AG04450 (cell line): ENCODE results near the gene EIF2B4. TPM values are rescaled to one million over a fixed set of nuclear protein-coding genes. Genes with fewer than 3 reads are reported as not detected.

Experiments used
- CTCF ChIA-PET: fragments of 300-600, 350-600 bp; formaldehyde crosslinking; extraction: SDS; loops from one replicate; lab custom pipeline; 2022; ENCODE audit warnings: antibody characterized with exemption, inconsistent platforms; lab: Charles Lee
- POLR2A ChIA-PET: fragments of 350-600 bp; formaldehyde crosslinking; extraction: SDS; loops from one replicate; lab custom pipeline; 2021; ENCODE audit warnings: antibody characterized with exemption, inconsistent platforms; lab: Yijun Ruan, JAX
- DNase-seq: peaks from one replicate; pipeline ENCODE4 v3.0.0-alpha.2; 2011; ENCODE audit warnings: low read depth, low spot score
- H3K27ac ChIP-seq: one replicate; pipeline ENCODE4 v1.5.1; 2012; ENCODE audit warnings: low read depth, low read length, control low read depth
- H3K27me3 ChIP-seq: one replicate; pipeline ENCODE4 v1.6.0; 2012; ENCODE audit warnings: low read length; ENCODE audit not compliant: control insufficient read depth, insufficient read depth
- H3K4me3 ChIP-seq: 2 replicates; pipeline ENCODE4 v1.5.1; 2011; ENCODE audit warnings: mild to moderate bottlenecking, low read depth, low read length, control low read depth
- H3K9me3 ChIP-seq: 2 replicates; pipeline ENCODE4 v1.5.1; 2012; ENCODE audit warnings: low read length; ENCODE audit not compliant: control insufficient read depth, insufficient read depth
- polyA plus RNA-seq: library from polyadenylated mRNA; depleted of rRNA; stranded (reverse); fragments of >200 nt; gene quantifications from 2 replicates; pipeline ENCODE4 v1.2.3, GENCODE V29; 2011
- TF ChIP-seq, protein P1 (sequence below): IDR thresholded peaks from 2 replicates; pipeline ENCODE4 v1.5.1; 2011; ENCODE audit warnings: low read depth, low read length, control low read depth, inconsistent platforms

Gene EIF2B4
- polyA plus RNA-seq, 1 experiment, result 43.0 TPM

- Histone ChIP-seq H3K9me3 (no peaks in the 10 kb centered on the region; the same call in 1 of the 2 replicates), H3K4me3 (no peak overlapping the region), H3K27ac (no peak overlapping the region), H3K27me3 (no peaks in the 10 kb centered on the region)
- ChIA-PET POLR2A (no interaction called here), CTCF (no interaction called here)
- no peak for DNase-seq
- TF ChIP-seq, protein P1, sequence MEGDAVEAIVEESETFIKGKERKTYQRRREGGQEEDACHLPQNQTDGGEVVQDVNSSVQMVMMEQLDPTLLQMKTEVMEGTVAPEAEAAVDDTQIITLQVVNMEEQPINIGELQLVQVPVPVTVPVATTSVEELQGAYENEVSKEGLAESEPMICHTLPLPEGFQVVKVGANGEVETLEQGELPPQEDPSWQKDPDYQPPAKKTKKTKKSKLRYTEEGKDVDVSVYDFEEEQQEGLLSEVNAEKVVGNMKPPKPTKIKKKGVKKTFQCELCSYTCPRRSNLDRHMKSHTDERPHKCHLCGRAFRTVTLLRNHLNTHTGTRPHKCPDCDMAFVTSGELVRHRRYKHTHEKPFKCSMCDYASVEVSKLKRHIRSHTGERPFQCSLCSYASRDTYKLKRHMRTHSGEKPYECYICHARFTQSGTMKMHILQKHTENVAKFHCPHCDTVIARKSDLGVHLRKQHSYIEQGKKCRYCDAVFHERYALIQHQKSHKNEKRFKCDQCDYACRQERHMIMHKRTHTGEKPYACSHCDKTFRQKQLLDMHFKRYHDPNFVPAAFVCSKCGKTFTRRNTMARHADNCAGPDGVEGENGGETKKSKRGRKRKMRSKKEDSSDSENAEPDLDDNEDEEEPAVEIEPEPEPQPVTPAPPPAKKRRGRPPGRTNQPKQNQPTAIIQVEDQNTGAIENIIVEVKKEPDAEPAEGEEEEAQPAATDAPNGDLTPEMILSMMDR, result no peak
These were observed 3.4 kb upstream of the EIF2B4 start for GRCh38 chr2:27373567-27373966.

DNA sequence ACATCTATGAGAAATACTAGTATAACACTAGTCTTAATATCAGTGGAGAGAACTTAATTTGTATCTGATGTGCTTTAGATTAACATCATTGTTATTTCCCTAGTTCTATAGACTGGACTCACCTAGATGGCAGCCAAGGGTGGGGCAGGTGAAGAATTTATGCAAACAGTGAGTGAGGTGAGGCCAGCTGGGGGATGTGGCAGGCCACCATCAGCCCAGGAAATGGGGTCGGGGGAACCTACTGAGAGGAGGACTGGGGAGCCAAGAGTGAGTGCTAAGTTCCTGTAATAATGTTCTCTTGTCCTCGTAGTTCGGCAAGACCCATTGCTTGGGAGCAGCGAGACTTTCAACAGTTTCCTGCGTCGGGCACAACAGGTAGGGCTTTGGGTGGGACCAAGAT lies 2.8 kb upstream of the EIF2B4 start:
- Histone ChIP-seq H3K27ac (no peak overlapping the region), H3K27me3 (no peaks in the 10 kb centered on the region), H3K9me3 (no peaks in the 10 kb centered on the region; the same call in 1 of the 2 replicates), H3K4me3 (no peak overlapping the region)
- no peak for DNase-seq
- POLR2A ChIA-PET, result no interaction called here
- TF ChIP-seq, protein P1, result no peak
- CTCF ChIA-PET, result interaction anchor here (1.3 kb wide), 1 partner anchor 310 kb away, joined by 5 read pairs; no protein-coding TSS in a partner anchor

- Histone ChIP-seq H3K9me3 (no peaks in the 10 kb centered on the region; the same call in 1 of the 2 replicates), H3K4me3 (peak overlapping the region; percentile 96), H3K27ac (peak overlapping the region; percentile 69), H3K27me3 (no peaks in the 10 kb centered on the region)
- POLR2A ChIA-PET, result interaction anchor here (0.7 to 3.9 kb wide), 3 partner anchors 9 to 57 kb away, joined by 3 to 35 read pairs (median 34); partner anchors contain the start of genes GTF3C2, NRBP1 and ZNF513
- CTCF ChIA-PET, result interaction anchor here (1.1 to 3.8 kb wide), 2 partner anchors 8 to 9 kb away, joined by 6 to 10 read pairs; partner anchors contain the start of gene ZNF513
- TF ChIP-seq, protein P1, result no peak
- DNase-seq, result no peak
These were observed 880 bp upstream of the EIF2B4 start for GRCh38 chr2:27370816-27371620.

DNA sequence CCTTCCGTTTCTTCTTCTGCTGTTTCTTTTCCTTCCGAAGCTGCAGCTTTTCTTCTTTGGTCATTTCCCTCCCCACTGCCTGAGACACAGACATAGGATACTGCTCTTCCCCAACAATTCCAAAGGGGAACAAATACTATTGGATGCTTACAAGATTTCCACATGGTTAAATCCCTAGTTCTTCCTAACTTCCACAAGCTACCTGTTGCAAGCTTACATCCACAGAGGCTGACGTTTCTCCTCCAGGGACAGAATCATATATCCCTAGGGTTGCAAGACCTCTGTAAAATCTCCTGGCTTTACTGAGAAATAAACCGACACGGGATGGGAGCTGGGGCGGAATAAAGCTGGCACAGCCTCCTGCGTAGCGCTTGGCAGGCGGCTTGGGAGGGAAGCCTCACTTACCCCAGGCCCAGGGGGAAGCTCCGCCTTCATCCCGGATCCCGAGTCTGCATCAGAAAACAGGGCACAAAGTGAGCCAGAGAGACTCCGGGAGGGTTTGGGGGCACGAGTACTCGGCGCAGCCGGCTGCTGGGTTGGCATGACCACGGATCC lies 590 bp downstream of the EIF2B4 start:
- POLR2A ChIA-PET, result interaction anchor here (0.7 to 3.9 kb wide), 6 partner anchors 10 to 60 kb away, joined by 3 to 35 read pairs (median 6); partner anchors contain the start of genes GTF3C2, MPV17, NRBP1 and ZNF513
- no peaks in the 10 kb centered on the region for H3K27me3 ChIP-seq
- no peaks in the 10 kb centered on the region; the same call in 1 of the 2 replicates for H3K9me3 ChIP-seq
- peak overlapping the region; percentile 84 for H3K27ac ChIP-seq
- CTCF ChIA-PET, result interaction anchor here (0.7 to 3.8 kb wide), 6 partner anchors 10 to 313 kb away, joined by 3 to 10 read pairs (median 3); partner anchors contain the start of genes PPM1G and ZNF513
- TF ChIP-seq, protein P1, result no peak
- H3K4me3 ChIP-seq, result peak overlapping the region; percentile 96
- no peak for DNase-seq

GRCh38 chr2:27363933-27364332 lies 6.2 kb downstream of the EIF2B4 start:
- no peaks in the 10 kb centered on the region for H3K27me3 ChIP-seq
- H3K4me3 ChIP-seq, result no peak overlapping the region
- POLR2A ChIA-PET, result no interaction called here
- no peak for DNase-seq
- H3K27ac ChIP-seq, result no peak overlapping the region
- TF ChIP-seq, protein P1, result no peak
- CTCF ChIA-PET, result no interaction called here
- no peaks in the 10 kb centered on the region for H3K9me3 ChIP-seq
